NCI-H128 (cell line): ENCODE data around the gene LHPP.
"Not testable (repeated sequence)": the region's sequence is repeated elsewhere in the genome, so short reads cannot be mapped to it uniquely, and the experiment has no call there.

Experiments used
- DNase-seq: peaks from one replicate; lab custom pipeline; 2025; ENCODE audit not compliant: unreplicated experiment; lab: John Stamatoyannopoulos, UW

Gene LHPP

DNA sequence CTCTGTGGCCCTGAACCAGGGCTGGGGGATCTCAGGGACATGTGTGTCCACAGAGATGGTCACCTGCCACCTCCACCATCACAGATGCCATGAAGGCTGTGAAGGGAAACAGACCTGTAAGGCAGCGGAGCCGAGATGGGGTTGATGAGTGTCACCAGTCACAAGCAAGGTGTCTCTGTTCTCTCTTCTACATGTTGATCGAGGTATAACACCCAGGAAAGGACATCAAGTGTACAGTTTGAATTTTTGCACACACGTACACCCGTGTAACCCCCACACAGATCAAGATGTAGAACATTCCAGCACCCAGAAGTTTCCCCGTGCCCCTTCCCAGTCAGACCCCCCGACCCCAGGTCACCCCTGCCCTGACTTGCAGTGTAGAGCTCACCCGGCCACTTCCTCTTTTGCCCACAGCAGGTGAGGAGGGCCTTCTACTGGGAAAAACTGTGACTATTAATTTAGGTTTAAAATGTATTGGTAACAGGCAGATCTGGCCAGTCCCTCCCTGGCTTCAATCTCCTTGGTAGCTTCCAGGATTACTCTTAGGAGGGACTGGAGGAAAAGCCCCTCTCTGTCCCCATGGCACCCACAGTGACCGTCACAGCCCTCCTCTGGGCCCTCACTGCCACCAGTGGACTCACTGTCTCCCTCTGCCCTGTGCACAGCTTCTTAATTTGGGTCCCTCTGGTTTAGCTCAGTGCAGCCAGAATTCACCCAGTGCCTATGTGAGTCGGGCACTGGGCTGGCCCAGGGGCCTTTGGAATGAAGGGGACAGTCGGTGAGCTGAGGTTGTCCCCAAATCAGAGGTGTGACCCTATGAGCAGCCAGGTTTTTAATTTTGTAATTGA is 108.2 kb downstream of the LHPP start:
- DNase-seq, result no peak

GRCh38 chr10:124570646-124571045 is 109.0 kb downstream of the LHPP start:
- no peak for DNase-seq

GRCh38 chr10:124572751-124573150 is 111.1 kb downstream of the LHPP start:
- DNase-seq, result no peak

GRCh38 chr10:124573726-124574455 is 112.3 kb downstream of the LHPP start:
- no peak for DNase-seq

DNA sequence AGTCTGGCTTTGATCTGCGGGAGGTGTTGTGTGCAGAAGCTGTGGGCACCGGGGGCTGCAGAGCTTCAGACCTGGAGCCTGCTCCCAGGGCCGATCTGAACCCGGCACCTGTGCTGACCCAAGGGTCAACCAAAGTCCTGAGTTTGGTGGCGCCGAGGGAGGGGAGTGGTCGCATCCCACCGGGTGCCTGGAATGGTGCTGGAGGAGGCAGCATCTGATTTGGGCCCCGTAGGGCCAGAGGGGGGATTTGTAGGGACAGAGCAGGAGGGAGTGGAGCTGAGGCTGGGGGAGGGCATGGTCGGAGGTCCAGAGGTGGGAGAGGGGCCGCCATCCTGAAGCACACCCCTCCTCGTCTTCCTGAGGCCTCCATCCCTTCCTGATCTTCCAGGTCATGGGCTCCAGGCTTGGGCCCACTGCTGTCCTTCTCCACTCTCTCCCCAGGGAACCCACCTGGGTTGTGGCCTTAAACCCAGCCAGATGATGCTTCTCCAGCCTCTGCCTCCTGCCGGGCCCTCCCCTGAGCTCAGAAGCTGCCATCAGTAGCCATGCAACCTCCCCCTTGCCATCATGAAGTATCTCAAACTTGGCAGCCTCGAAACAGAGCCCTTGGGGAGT is 112.9 kb downstream of the LHPP start:
- no peak for DNase-seq

DNA sequence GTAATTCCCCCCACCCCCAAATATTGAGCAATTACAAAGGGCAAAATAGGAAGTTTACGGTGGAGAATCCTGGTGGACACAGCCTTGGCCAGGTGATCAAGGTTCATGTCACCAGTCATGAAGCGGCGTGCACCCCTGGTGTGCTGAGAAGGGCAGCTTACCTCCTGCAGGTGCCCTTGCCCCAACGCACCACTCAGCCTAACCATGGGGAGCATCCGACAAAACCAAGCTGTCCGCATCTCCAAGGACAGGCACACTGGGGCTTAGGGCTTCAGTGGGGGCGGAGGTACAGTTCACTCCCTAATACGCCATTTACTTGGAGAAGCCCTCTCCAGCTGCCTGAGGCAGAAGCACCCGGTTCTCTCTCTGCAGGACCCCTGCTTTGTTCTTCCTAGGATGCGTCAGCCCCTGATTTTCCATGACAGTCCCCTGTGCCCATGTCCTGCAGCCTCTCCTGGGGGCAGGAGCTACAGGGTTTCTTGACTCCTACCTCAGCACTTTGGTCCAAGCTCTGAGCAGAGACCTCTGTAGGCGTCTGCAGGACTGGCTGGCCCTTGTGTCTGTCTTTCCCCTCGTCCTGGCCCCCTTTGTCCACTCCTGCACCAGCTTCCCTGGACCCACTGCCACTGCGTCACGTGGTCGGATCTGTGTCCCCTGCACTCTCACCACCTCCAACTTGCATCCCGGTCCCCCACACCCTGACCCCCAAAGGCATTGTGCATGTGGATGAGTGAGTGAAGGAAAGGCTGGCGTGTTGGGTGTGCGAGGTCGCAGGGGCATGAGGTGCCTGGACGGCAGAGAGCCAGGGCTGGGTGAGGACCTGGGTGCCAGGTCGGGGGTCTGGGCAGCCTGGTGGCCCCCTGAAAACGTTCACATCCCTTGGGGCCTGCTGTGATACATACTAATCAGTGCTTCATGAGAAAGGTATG is 113.7 kb downstream of the LHPP start:
- DNase-seq, result no peak

DNA sequence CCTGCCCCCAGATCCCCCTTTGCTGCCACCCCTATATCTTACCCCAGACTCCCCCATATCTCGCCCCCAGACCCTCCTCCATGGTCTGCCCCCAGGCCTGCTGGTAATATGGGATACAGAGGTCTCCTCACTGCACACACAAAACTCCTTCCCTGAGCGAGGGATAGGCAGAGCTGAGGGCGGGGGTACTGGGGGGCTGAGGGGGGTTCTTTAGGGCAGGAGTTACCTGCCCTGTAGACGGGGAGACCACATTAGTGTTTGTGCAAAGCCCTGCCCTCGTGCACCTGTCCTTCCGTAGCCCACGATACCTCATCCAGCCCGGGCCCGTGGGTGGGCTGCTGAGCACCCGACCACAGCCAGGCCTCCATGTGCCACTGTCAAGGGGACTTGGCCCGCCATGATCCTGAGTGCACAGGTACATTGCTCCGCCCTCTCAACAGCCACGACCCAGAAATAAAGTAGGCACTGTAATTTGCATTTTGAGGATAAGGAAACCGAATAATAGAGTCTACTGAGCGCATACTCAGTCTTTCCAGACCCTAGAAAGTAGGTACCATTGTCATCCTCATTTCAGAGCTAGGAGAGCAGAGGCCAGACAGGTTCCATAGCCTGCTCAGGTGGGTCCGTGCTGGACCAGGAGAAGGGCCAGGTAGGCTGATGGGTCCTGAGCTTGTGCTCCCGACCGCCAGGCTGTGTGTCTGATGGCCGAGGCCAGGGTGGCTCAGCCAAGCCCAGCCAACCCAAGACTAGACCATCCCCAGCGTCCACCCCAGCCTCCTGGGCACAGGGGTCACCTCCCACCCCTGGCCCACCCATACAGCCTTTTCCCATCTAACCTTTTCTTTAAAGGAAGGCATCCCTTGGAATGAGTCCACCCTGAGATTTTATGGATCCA is 115.2 kb downstream of the LHPP start:
- DNase-seq, result no peak

DNA sequence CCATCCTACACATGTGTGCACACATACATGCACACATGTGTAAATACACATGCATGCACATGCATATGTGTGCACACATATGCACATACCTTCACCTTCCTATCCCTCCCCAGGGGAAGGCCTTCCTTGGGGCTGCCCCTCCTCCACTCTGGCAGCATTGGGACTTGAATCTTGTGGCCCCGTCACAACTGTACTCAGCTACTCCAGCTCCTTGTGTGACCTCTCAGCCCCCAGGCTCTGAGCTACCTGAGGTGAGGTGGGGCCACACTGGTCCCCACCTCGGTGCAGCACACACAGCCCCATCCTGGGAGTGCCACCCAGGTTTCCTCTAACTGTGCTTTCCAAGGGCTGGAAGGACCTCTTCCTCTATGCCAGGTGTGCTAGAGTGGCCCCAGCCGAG is 116.0 kb downstream of the LHPP start:
- DNase-seq, result no peak

DNA sequence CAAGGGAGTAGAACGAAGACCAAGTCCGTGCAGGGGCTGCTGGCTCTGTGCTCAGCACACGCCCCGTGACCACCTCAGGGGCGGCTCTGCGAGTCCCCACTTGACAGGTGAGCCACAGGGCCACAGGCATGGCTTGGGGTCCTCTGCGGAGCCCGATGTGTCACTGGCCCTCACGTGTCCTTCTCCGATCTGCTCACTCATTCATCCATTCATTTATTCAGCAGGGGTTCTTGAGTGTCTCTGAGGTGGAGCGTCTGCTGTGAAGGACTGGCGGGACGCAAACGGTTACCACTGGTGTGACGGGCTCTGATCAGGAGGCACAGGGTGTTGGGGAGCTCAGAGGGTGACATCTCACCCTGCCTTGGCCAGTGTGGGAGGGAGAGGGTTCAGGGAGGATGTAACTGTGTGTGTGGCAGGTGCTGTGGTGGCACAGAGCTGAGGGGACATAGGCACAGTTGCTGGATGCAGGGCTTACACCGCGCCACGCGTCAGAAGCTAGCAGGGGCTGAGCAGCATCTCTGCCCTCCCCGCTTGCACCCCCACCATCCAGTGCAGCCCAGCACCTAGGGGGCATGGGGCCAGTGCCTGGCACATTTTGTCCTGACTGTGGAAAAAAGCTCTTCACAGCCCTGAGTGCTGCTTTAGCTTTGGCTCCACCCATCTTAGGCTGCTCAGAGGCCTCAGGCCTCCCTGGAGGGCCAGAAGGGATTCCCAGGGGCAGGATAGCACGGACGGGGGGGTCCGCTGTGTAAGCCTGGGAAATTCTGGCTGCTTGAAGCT is 116.8 kb downstream of the LHPP start:
- no peak for DNase-seq

DNA sequence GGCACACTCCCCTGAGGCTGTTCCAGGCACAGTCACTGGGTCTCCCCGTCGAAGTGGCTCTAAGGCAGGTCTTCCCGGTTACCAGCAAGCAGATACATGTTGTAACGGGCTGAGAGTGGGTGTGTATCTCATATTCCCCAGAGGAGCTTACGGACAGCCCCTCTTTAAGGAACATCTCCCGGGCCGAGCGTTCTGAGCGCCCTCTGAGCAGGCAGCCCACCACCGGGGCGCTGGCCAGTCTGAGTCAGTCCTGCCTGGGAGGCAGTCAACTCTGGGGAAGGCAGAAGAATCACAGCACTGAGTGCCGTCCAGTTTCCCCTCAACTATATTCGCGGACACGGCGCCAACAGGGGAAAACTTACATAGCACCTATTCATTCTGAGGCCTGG is 117.4 kb downstream of the LHPP start:
- no peak for DNase-seq

DNA sequence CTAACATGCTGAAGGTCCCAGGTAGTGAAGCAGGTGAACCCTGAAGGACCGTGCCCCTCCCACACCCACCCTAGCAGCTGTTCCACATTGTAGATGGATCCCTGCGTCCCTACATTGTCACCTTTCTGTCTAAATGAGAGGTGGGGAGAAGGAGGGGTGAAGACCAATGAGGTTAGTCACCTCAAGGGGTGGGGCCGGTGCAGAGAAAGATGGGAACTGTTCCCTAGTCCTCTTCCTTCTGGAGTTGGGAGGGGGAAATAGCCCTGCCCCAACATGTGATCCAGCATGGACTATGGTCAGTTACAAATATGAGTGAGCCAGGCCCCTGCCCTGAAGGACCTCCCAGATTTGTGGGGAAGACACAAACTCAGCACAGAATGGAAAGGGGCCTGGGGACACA is 124.5 kb downstream of the LHPP start:
- DNase-seq, result no peak

- no peak for DNase-seq
These were observed 126.2 kb downstream of the LHPP start for GRCh38 chr10:124587811-124588211.

- DNase-seq, result not testable (repeated sequence)
These were observed 126.7 kb downstream of the LHPP start for GRCh38 chr10:124588341-124588735.

- DNase-seq, result no peak
These were observed 127.3 kb downstream of the LHPP start for GRCh38 chr10:124588736-124589490.

GRCh38 chr10:124589491-124590041 is 127.9 kb downstream of the LHPP start:
- DNase-seq, result no peak

DNA sequence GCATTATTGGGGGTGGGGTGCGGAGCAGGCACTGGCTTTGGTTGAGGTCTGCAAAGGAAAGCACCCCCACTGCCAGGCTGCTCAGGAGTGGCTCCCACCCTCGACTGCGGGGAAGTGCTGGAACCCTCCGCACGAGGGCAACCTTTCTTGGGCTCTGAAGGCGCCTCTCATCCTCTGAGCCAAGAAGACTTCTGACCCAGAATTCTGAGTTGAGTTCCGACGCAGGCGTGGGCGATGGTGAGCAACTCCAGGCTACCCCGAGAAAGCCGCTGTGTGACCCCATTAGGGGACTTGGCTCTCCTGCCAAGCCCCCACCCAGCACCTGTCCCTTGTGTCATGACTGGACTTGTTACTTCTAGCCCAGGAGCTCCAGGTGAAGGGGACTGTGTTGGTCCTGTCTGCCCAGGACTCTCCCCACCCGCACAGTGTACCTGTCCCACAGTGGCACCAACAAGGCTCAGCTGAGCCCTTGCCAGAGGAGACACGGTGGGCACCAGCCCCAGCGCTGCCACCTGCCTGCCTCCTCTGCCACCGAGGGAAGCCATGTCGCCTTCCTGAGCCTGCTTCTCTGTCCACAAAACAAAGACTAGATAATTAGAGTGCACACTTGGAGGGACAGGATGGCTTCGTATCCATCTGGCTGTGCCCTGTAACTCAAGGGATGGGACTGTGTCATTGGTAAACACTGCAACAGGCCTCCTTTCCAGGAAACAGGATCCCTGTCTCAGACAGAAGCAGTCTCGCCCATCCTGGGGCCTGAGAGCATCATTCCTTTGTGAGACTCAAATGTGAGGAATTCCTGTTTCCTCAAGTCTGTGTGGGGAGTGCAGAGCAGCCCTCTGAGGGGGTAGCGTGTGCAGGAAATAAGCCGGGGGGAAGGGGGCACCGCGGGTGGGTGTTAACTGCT is 128.8 kb downstream of the LHPP start:
- DNase-seq, result no peak

DNA sequence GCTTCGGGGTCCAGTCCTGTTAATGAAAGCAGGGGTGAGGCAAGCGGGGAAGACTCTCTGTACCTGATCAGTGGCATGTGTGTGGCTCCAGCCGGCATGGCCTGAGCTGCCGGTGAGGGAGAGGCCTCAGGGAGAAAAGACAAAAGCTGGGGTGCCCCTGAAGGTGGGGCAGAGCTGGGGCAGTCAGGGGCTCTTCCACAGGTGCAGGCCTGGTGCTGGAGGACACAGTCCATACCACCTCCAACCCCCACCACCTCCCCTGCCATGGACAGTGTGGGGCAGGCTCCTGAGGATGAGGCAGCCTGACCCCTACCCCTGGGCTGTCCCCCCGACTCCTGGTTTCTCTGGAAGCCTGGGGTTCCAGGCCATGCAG is 129.5 kb downstream of the LHPP start:
- no peak for DNase-seq
